Activated CD4-positive, alpha-beta T cell treated with anti-CD3 and anti-CD28 coated beads, Interleukin-2, amount 50 U/mL, for 1 hour (primary cell): ENCODE results near the gene PICALM.
"Not testable (repeated sequence)": the region's sequence is repeated elsewhere in the genome, so short reads cannot be mapped to it uniquely, and the experiment has no call there.

Experiments
- DNase-seq: peaks from one replicate; pipeline ENCODE4 v3.0.0-alpha.2; 2020

PICALM gene

GRCh38 chr11:86068951-86069407 is at the start of gene PICALM:
Gene PICALM, minus strand, starts transcription at chr11:86069084. Its CDS starts 304 bp downstream, at chr11:86068780.
- DNase-seq: peak; percentile 96

GRCh38 chr11:86118253-86118652 is 49.4 kb upstream of the PICALM start:
- no peak for DNase-seq

GRCh38 chr11:86117712-86118063 is 48.8 kb upstream of the PICALM start:
- no peak for DNase-seq

- no peak for DNase-seq
Measured at GRCh38 chr11:86117001-86117711, 48.3 kb upstream of the PICALM start.

- DNase-seq: no peak
Measured at GRCh38 chr11:86116386-86116726, 47.5 kb upstream of the PICALM start.

GRCh38 chr11:86115542-86116385 is 46.9 kb upstream of the PICALM start:
- DNase-seq: no peak

- no peak for DNase-seq
Measured at GRCh38 chr11:86108890-86109638, 40.2 kb upstream of the PICALM start.

- DNase-seq: no peak
Measured at GRCh38 chr11:86108191-86108590, 39.3 kb upstream of the PICALM start.

- no peak for DNase-seq
Measured at GRCh38 chr11:86106916-86107315, 38.0 kb upstream of the PICALM start.

GRCh38 chr11:86106031-86106430 is 37.1 kb upstream of the PICALM start:
- not testable (repeated sequence) for DNase-seq

- not testable (repeated sequence) for DNase-seq
Measured at GRCh38 chr11:86105601-86106000, 36.7 kb upstream of the PICALM start.

- DNase-seq: no peak
Measured at GRCh38 chr11:86103808-86104207, 34.9 kb upstream of the PICALM start.

- no peak for DNase-seq
Measured at GRCh38 chr11:86101941-86102407, 33.1 kb upstream of the PICALM start.

GRCh38 chr11:86101493-86101892 is 32.6 kb upstream of the PICALM start:
- DNase-seq: no peak

GRCh38 chr11:86099874-86100273 is 31.0 kb upstream of the PICALM start:
- no peak for DNase-seq

GRCh38 chr11:86097980-86098379 is 29.1 kb upstream of the PICALM start:
- DNase-seq: no peak

GRCh38 chr11:86091566-86091965 is 22.7 kb upstream of the PICALM start:
- no peak for DNase-seq

GRCh38 chr11:86091086-86091485 is 22.2 kb upstream of the PICALM start:
- no peak for DNase-seq

- no peak for DNase-seq
Measured at GRCh38 chr11:86089659-86090058, 20.8 kb upstream of the PICALM start.

- not testable (repeated sequence) for DNase-seq
Measured at GRCh38 chr11:86087688-86088087, 18.8 kb upstream of the PICALM start.

- no peak for DNase-seq
Measured at GRCh38 chr11:86087256-86087655, 18.4 kb upstream of the PICALM start.

GRCh38 chr11:86081455-86081854 is 12.6 kb upstream of the PICALM start:
- DNase-seq: no peak

- no peak for DNase-seq
Measured at GRCh38 chr11:86079421-86079820, 10.5 kb upstream of the PICALM start.
